ENCODE results near the gene MAP7D3.
"Not testable (repeated sequence)": the region's sequence is repeated elsewhere in the genome, so short reads cannot be mapped to it uniquely, and the experiment has no call there.

GRCh38 chrX:136167989-136168388 lies 83.2 kb downstream of the MAP7D3 start:
- TF ChIP-seq YY1, ZNF580, GLIS2, KLF1, ZNF184 (tag by site-specific recombination; IDR thresholded peaks at IDR 0.05): not testable (repeated sequence)

All from HEK293 (cell line).